ENCODE data around the gene SULF2.

SULF2 gene

DNA sequence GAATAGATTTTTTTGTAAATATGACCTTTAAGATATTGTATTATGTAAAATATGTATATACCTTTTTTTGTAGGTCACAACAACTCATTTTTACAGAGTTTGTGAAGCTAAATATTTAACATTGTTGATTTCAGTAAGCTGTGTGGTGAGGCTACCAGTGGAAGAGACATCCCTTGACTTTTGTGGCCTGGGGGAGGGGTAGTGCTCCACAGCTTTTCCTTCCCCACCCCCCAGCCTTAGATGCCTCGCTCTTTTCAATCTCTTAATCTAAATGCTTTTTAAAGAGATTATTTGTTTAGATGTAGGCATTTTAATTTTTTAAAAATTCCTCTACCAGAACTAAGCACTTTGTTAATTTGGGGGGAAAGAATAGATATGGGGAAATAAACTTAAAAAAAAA is 130.9 kb downstream of the SULF2 start:
- in situ Hi-C loops (cut with HindIII; ENCODE audit: low pct_ligation_motif_present, low sequenced_read_pairs): no loop called here
- DNase-seq: no peak
- no peak overlapping the region for H3K27ac ChIP-seq
- no peak overlapping the region for H3K4me3 ChIP-seq (ENCODE audit: low read depth, low read length)
- H3K27me3 ChIP-seq (replicated peaks): no peaks in the 10 kb centered on the region
- TF ChIP-seq, protein P1, sequence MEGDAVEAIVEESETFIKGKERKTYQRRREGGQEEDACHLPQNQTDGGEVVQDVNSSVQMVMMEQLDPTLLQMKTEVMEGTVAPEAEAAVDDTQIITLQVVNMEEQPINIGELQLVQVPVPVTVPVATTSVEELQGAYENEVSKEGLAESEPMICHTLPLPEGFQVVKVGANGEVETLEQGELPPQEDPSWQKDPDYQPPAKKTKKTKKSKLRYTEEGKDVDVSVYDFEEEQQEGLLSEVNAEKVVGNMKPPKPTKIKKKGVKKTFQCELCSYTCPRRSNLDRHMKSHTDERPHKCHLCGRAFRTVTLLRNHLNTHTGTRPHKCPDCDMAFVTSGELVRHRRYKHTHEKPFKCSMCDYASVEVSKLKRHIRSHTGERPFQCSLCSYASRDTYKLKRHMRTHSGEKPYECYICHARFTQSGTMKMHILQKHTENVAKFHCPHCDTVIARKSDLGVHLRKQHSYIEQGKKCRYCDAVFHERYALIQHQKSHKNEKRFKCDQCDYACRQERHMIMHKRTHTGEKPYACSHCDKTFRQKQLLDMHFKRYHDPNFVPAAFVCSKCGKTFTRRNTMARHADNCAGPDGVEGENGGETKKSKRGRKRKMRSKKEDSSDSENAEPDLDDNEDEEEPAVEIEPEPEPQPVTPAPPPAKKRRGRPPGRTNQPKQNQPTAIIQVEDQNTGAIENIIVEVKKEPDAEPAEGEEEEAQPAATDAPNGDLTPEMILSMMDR (IDR thresholded peaks at IDR 0.05; ENCODE audit: low read depth, low read length, missing control alignments): no peak
- H3K36me3 ChIP-seq (replicated peaks): peaks cover 51% of the 10 kb centered on the region

GRCh38 chr20:47653869-47654268 is 131.4 kb downstream of the SULF2 start:
- H3K36me3 ChIP-seq (replicated peaks): peaks cover 56% of the 10 kb centered on the region
- H3K4me3 ChIP-seq (ENCODE audit: low read depth, low read length): no peak overlapping the region
- in situ Hi-C loops (cut with HindIII; ENCODE audit: low pct_ligation_motif_present, low sequenced_read_pairs): no loop called here
- no peak for DNase-seq
- TF ChIP-seq, protein P1 (IDR thresholded peaks at IDR 0.05; ENCODE audit: low read depth, low read length, missing control alignments): no peak
- no peaks in the 10 kb centered on the region for H3K27me3 ChIP-seq (replicated peaks)
- no peak overlapping the region for H3K27ac ChIP-seq

DNA sequence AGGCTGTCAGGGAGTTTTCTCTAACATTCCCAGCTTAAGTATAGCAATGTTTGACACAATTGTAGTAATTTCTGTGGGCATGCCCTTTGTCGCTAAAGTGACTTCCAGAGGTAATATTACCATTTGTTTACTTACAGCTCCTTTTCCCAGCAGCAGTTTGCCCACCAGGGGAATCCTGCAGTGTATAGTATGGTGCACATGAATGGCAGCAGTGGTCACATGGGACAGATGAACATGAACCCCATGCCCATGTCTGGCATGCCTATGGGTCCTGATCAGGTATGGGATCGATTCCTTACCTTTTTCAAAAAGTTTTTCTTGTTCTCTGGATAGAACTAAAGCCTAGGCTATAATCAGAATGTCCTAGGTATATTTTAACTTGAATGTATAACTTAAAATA is 132.5 kb downstream of the SULF2 start:
- Histone ChIP-seq H3K36me3 (replicated peaks) (peaks cover 58% of the 10 kb centered on the region), H3K4me3 (ENCODE audit: low read depth, low read length) (no peak overlapping the region), H3K27ac (no peak overlapping the region), H3K27me3 (replicated peaks) (no peaks in the 10 kb centered on the region)
- no peak for DNase-seq
- in situ Hi-C loops (cut with HindIII; ENCODE audit: low pct_ligation_motif_present, low sequenced_read_pairs): no loop called here
- TF ChIP-seq, protein P1 (IDR thresholded peaks at IDR 0.05; ENCODE audit: low read depth, low read length, missing control alignments): no peak

GRCh38 chr20:47652301-47652700 is 133.0 kb downstream of the SULF2 start:
- H3K4me3 ChIP-seq (ENCODE audit: low read depth, low read length): no peak overlapping the region
- H3K27ac ChIP-seq: no peak overlapping the region
- in situ Hi-C loops (cut with HindIII; ENCODE audit: low pct_ligation_motif_present, low sequenced_read_pairs): no loop called here
- H3K36me3 ChIP-seq (replicated peaks): peaks cover 58% of the 10 kb centered on the region
- TF ChIP-seq, protein P1 (IDR thresholded peaks at IDR 0.05; ENCODE audit: low read depth, low read length, missing control alignments): no peak
- no peak for DNase-seq
- H3K27me3 ChIP-seq (replicated peaks): no peaks in the 10 kb centered on the region

- TF ChIP-seq, protein P1 (IDR thresholded peaks at IDR 0.05; ENCODE audit: low read depth, low read length, missing control alignments): no peak
- in situ Hi-C loops (cut with HindIII; ENCODE audit: low pct_ligation_motif_present, low sequenced_read_pairs): no loop called here
- no peak overlapping the region for H3K27ac ChIP-seq
- no peak for DNase-seq
- peaks cover 55% of the 10 kb centered on the region for H3K36me3 ChIP-seq (replicated peaks)
- H3K4me3 ChIP-seq (ENCODE audit: low read depth, low read length): no peak overlapping the region
- H3K27me3 ChIP-seq (replicated peaks): no peaks in the 10 kb centered on the region
These were observed 136.3 kb downstream of the SULF2 start for GRCh38 chr20:47648943-47649342.

GRCh38 chr20:47647994-47648393 is 137.3 kb downstream of the SULF2 start:
- peaks cover 53% of the 10 kb centered on the region for H3K36me3 ChIP-seq (replicated peaks)
- H3K4me3 ChIP-seq (ENCODE audit: low read depth, low read length): no peak overlapping the region
- TF ChIP-seq, protein P1 (IDR thresholded peaks at IDR 0.05; ENCODE audit: low read depth, low read length, missing control alignments): no peak
- no peaks in the 10 kb centered on the region for H3K27me3 ChIP-seq (replicated peaks)
- DNase-seq: no peak
- in situ Hi-C loops (cut with HindIII; ENCODE audit: low pct_ligation_motif_present, low sequenced_read_pairs): no loop called here
- no peak overlapping the region for H3K27ac ChIP-seq
